GM19238 (cell line): Measurements from ENCODE around the gene CCL4.

Source experiments
- DNase-seq: peaks from one replicate; pipeline ENCODE4 v3.0.0; 2011; ENCODE audit warnings: low spot score; ENCODE audit not compliant: insufficient read length

Gene CCL4

DNA sequence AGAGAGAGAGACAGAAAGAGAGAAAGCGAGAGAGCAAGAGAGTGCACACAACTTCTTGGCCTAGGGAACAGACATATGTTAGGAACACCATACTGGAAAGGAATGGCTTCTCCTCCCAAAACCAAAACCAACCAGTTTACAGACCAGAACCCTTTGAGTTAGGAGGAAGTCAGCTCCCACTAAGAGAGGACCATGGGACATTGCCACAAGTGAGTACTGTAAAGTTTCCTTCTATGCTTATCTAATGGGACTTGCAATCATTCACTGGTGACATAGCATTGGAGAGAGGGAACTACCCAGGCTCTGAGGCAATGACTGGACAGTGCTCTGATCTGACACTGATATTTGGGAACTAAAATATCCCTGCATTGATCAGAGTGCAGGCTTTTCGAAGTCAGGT lies 40.4 kb downstream of the CCL4 start:
- no peak for DNase-seq

DNA sequence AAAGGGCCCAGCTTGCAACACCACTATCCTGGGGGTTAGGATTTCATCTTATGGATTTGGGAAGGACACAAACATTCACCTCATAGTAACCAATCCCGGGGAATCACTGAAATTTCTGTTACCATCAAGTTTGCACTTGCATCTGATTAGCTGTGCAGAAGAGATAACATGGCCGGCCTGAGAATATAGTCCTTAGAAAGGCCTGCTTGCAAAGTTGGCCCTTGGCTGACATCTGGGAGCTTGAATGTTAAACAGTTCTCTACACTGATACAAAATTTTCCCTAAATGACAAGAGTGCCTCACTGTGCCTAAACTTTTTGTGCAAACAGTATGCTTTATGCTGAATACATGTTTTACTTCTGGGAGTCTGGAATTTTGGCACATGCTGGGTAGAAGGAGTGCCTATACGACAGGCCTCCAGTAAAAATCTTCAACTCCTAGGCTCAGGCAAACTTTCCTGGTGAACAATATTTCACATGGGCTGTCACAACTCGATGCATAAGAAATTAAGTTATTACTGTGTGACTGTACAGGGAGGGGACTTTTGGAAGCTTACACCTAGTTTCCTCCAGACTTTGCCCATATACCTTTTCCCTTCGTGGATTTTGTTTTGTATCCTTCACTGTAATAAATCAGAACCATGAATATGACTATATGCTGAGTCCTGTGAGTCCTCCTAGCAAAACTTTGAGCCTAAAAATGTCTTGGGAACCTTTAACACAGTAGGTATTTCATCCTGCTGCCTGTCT lies 41.5 kb downstream of the CCL4 start:
- DNase-seq, result no peak

DNA sequence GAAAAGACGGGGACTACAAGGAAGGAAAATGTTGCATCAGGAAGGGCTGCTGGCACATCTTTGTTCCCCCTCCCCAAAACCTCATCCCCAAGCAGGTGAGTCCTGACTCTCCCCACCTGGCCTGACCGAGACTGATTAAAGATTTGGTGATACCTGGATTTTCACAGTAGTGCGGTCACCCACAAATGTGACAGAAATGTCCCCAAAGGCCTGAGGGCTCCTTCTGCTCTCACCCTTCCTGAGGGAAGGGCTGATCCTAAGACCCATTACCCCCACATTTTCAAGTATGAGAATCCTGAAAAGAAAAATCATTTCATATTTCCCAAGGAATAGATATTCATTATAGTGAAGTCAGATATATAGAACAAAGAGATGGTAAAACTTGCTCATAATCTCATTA lies 44.0 kb downstream of the CCL4 start:
- no peak for DNase-seq

DNA sequence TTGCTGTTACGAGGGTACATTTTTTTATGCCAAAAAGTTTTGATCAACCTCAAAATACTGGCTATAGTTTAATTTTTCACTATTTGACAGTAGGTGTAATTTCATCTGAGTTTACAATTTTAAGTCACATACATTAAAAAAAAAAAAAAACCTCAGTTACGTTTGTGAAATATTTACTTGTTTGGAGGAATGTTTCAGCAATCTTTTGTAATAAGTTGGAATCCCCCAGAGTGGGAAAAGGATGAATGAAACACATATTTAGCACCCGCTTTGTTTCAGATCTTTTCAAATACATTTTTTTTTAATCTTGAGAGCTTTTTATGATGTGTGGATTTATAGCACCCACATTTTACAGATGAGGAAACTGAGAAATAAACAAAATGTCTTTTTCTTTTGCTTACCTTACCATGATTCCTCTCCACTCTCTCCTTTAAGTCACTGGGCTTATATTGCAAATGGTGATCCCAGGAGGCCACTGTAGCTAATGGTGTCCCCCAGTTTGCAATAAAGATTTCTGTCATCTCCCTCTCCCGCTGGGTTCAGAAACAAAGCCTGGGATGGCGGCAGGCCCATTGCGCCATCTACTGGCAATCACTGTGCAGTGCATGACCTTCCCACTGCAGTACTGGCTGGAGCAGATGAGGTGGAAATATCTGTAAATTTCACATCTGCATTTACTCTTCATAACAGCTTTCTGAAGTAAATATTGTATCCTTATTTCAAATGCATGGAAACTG lies 45.1 kb downstream of the CCL4 start:
- DNase-seq, result peak; percentile 97

DNA sequence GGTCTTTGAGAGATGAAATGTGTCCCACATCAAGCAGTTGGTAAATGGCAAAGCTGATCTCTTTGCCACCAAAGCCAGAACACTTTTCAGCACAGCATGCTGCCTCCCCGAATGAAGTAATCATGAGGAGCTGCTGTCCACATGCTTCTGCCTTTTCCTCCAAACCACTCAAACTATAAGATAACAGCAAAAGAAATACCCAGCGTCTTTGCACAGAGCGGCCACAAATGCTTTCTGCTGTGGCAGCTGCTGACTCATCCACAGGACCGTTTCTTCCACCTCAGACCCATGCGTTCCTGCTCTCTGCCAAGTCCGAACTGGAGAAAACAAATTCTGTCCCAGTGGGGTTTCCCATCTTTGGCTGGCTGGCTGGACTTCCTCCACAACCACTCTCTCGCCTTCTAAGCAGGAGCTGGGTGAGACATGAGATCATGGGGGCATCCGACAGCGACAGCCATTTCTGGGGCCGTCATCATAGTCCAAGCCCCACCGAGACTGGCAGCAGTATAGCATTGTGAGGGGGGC lies 45.7 kb downstream of the CCL4 start:
- DNase-seq, result no peak

DNA sequence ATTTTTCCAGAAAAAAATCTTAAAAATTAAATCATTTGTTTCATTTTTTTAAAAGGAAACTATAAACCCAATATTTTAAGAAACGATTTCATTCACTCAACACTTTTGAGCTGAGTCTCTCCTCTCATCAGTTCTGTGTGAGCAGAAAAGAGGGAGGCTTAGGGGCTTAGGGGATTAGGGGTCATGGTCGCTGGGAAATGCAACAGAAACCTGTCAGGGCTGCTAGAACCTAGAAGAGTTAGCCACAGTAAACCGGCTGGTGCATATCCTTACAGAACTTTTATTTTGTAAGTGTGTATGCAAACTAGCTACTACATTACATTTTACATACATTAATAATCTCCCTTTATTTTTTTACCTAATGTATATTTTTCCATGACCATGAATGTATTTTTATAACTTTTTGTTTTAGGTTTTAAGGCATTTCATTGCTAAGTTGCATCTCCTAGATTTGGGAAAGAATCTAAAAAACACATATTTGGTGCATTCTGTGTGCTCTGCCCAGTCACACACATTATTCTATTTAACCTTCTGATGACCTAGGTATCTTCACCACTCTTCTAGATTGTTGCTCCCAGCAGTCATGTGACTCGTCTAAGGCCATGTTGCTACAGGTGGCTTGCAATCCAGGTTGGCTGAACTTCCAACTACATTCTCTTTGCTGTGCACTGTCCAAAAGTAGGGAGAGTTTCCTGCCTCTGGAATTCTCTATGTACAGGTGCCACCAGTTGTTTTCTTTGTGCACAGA lies 48.4 kb downstream of the CCL4 start:
- DNase-seq, result no peak

DNA sequence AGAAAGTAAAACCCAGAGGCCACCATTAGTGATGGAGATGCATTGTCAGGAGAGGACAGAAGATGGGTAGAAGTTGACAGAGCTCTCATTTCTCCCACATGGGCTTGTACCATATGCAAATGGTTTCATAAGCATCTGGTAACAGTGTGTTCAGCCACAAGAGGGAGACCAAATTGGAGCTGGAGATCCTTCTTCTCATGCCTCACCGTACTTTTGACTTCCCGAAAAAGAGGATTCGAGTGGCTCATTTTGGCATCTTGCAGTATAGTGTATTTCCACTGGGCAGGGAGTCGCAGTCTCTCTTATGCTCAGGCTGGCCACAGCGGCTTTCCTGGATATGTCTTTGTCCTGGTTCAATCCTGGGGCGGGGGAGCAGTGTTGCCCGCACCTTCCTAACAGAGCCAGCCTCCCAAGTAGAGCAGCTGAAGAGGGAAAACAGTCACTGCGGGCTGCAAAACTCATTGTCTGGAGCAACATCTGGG lies 49.1 kb downstream of the CCL4 start:
- DNase-seq, result no peak

DNA sequence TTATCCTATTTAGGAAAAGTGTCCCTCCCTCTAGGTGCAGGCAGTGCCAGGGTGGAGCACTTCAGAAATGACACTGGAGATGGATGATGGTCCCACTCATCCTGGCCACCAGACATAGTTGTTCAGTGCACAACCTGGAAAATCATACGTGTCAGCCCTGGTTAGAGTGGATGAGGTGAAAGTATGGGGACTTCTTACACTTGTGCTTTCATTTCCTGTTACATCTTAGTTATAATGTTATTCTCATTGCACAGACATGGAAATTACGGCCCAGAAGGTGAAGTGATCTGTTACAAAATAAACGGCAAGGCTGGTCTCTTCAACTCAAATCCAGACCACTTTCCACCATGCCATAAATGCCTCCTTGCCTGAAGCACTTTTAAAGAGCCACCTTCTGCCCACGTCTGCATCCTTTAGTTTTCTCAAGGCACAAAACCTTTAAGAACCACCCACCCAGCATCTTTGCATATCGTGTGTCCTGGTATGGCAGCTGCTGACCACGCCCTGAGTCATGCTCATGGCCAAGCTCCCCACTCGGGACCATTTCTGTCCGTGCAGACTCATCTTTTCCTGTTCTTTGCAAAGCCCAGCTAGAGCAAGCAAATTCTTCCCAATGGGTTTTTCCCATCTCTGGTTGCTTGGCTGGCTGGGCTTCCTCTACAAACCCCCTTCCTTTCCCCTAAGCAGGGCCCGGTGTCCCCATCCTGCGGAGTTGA lies 50.4 kb downstream of the CCL4 start:
- no peak for DNase-seq
